Right kidney (tissue), 1 donor: Measurements from ENCODE around the gene PRKCA.
"Not testable (repeated sequence)": the region's sequence is repeated elsewhere in the genome, so short reads cannot be mapped to it uniquely, and the experiment has no call there.

ENCODE experiments used
- DNase-seq: peaks from one replicate; pipeline ENCODE4 v3.0.0-alpha.2; 2016

PRKCA gene

DNA sequence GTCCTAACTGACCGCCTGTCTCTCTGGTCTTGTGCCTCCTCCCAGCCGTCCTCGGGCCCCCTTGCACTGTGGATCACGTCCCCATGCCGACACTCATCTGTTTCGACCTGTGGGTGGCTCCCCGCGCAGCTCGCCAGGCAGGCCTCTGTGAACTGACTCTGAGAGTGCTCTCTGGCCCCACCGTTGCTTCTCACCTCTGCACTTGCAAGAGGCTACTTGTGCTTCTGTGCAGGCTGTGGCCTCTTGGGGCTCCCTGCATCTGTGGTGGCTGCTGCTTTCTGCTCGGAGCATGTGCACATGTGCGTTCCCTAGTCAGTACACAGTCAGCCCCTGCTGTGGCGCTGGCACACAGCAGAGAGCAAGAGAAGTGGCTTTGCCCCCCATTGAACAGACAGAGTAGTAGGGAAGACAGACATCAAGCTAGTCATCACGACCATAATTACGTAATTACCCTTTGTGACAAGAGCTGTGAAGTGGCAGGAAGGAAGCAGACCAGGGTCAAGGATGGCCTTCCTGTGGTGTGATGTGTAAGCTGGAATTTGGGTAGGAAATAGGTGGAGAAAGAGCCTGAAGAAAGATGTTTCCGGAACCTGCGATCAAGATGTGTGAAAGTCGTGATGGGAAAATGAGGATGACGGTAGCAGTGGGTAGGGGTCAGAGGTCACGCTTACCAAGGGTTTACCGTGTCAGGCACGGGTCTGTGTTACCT lies 276.5 kb downstream of the PRKCA start:
- no peak for DNase-seq

DNA sequence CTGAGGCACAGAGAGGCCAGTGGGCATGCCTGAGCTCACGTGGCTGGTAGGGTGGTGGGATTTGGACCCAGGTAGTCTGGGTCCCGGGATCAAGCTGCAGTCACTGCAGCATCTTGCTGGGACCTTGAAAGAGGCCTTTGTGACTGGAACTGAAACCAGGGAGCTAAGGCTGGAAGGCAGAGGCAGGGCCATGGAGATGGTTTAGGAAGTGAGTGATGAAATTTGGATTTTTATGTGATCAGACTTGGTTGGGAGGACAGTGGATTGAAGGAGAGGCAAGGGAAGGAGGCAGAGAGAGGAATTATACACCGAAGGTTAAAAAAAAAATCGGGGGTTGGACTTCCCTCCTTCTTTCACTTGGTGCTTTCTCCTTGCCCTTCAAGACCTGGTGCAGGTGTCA lies 277.1 kb downstream of the PRKCA start:
- no peak for DNase-seq

DNA sequence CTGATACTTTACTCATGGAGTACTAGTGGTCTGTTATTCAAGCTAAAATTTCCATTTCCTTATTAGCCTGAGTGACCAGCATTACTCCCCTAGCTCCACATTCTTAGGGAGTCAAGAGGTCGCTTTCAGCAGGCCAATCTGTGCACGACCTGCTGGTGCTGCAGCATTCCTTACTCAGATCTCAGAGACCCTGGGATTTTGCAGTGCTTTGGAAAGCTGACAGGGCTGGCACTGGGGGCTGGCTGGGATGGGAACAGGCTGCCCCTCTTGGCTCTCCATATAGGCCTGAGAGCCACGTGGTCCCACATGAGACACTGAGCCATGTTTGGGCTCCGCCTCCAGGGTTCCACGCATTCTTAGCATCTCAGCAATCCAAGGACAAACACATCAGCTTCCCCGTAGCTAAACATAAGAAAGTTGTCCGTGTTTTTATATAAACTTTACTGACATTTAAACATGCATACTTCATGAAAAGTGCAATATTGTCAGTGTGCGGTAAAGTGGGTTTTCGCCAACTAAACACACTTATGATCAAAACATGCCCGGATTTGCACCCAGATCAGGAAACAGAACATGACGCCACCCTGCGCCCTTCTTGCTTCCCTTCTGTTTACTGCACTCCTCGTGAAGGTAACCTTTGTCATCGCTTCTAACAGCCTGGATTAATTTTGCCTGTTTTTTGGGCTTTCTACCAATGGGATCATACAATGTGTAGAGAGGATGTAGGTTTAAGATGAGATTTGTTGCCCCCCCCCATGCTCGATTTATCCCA lies 278.0 kb downstream of the PRKCA start:
- DNase-seq = peak; percentile 62

DNA sequence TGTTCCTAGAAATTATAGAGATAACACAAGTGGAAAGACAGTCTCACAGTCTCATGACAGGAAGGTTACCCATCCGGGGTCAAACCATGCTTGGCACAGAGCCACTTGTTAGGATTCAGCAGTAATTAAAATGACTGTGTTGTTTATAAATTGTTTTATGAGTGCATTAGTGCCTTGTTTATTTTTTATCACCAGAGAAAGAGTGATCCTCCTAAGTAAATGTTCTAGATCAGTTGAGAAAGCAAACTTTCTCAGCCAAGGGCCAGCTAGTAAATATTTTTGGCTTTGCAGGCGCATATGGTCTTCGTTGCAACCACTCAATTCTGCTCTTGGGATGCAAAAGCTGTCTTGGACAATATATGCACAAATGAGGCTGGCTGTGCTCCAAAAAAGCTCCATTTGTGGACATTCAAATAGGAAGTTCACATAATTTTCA lies 278.6 kb downstream of the PRKCA start:
- peak; percentile 31 for DNase-seq

DNA sequence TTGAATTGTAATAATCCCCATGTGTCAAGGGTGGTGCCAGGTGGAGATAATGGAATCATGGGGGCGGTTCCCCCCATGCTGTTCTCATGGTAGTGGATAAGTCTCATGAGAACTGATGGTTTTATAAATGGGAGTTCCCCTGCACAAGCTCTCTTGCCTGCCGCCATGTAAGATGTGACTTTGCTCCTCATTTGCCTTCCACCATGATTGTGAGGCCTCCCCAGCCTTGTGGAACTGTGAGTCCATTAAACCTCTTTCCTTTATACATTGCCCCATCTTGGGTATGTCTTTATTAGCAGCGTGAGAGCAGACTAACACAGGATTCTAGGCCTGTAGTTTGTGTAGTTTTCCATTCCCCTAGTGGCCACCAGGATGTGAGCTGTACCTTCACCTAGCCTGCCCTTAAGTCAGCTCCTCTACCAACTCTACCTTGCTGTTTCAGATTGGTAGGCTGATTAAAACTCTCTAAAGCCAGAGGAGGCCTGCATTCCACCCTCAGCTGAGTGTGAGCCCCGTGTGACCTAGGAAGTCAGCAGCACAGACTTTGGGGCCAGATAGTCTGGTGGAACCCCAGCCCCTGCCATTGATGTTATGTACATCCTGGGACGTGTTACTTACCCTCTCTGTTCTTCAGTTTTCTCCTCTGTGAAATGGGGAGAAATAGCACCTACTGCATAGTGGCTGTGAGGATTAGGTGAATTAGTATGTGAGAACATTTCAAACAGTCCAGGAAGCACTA lies 280.1 kb downstream of the PRKCA start:
- no peak for DNase-seq

DNA sequence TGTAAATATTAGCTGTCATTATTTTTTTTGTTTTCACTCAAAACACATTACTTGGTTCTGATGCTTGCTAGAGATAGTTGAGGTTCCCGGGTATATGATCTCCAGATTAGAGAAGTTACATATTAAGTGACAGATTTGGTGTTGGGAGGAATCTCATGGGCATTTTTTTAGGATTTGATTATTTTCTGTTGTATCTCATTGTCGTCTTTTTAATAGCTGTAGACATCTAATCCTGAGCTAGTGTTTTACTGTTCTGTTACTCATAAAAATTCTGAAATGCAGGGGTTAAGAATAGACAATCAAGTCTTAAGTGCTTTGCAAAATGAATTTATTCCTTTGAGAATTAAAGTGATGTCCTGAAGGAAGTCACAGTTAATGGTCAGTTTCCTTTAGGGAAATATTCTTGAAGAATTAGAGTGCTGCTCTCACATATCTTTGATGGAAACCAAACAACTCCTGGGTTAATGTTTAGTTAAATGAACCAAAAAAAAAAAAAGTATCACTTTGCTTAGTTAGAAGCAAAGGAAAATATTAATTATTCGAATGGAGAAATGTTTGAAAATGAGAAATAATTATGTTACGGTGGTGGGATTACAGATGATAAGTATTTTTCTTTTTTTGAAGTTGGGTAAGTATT lies 280.8 kb downstream of the PRKCA start:
- no peak for DNase-seq

DNA sequence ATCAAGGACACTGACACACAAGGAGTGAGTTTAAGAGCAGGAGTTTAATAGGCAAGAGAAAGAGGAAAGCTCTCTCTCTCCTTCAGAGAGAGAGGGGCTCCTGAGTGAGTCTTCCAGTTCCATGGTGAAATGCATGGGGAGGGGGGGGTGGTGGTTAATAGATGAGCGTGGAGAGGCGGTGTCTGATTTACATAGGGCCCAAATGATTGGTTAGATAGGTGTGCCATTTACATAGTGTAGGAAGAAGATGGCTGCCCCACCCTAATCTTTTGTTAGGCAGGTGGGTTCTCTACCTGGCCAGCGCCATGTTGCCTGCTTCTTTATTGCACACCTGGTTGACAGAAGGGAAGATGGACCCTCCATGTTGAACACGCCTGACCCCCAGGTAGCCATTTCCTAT lies 282.5 kb downstream of the PRKCA start:
- DNase-seq = no peak

DNA sequence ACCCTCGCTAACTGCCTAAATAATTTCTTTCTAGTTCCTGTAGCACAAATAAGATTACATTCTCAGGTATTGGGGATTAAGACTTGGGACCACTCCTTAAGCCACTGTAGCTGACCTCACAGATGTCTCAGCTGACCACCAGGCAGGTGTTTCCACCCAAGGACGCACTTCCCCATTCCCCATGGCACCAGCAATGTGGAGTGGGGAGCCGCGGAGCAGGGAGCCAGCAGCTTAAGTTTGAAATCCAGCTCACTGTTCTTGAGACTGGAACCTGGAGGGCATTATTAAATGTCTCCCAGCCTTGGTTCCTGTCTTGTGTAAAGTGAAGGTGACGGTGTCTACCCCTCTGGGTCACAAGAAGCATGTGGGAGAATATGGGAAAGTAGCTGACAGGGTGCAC lies 283.1 kb downstream of the PRKCA start:
- DNase-seq = no peak

DNA sequence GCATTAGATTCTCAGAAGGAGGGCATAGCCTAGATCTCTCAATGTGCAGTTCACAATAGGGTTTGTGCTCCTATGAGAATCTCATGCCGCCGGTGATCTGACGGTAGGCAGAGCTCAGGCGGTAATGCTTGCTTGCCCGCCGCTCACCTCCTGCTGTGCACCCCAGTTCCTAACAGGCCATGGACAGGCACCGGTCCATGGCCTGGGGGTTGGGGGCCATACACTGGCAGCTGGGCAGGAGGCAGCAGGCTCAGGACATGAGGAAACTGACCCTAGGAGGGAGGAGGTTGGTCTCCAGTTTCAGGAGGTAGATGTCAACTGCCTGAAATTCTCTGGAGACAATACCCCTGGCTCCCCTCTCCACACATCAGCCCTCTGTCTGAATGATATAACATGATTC lies 287.5 kb downstream of the PRKCA start:
- DNase-seq = no peak

DNA sequence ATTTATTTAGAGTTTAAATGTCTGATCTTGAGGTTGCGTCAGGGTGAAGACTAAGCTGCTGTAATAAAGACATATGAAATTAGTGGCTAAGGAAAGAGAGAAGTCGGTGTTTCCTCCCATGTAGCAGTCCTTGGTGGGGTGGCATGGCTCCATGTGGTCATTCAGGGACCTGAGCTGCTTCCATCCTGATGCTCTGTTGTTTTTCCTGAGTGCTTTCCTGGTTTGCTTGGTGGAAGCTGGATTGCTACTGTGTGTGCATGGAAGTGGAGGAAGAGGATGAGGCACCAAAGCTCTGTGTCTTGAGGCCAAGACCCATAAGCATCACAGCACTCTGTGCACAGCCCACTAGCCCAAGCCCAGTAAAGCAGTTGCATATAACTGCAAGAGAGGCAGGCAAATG lies 290.7 kb downstream of the PRKCA start:
- DNase-seq = no peak

DNA sequence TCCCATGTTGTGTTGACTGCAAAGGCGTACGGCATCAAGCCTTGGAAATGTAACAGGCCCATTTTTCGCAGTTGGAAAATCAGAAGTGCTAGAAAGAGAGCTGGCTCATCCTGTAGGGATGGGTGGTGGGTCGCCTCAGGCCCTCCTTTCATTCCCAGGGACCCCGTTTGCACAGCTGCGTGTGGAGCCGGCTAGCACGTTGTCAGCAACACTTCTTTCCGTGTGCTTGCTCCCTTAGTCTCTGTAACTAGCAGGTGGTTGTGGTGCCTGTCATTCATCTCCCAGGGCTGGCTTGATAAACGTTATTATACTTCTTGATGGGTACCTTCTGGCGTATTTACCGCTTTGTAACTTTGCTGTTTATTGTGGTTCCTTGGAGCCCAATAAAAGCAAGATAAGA lies 293.5 kb downstream of the PRKCA start:
- no peak for DNase-seq

DNA sequence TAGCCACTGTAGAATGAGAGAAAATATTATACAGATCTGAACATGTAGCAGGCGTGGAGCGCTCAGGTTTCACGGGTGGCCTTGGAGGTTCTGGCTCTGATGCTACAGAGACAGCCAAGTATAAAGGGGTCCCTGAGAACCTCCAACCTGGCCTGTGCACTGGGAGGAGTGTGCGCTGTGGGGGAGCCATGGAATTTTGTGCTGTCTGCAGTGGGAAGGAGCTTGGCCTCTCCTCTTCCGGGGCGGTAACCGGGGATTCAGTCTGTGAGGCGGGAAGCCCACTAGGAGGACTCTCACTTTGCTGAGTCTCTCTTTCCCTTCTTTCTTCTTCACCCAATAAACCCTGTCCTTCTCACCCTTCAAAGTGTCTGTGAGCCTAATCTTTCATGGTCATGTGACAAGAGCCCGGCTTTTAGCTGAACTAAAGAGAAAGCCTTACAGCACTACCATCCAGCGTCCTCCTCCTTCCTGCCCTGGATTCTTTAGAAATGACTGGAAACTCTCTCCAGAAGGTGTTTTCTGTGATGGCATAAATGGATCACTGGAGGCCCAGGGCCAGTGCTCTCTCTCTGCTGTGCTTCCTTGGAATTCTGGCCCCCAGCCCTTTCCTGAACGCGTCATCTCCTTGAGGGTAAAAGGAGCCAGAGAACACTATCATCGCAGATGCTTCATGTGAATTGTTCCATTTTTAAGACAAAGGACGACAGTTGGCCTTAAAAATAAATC lies 300.4 kb downstream of the PRKCA start:
- DNase-seq = no peak

DNA sequence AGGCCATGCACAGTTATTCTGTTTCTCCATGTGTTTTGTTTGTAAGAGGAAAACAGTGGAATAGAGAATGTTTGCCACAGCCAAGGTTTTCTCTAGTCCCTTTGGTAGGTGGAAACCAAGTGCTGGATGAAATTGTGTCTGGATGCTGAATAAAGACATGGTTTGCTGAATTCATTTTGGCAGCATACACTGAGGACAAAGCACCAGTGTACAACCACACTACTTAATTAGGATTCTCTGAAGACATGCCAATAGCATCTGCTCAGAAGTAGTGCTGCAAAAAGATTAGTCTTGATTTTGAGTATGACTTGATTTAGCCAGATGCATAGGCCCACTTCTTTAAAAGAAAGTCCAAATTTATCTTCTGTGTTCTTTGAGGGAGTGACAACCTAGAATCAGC lies 302.0 kb downstream of the PRKCA start:
- no peak for DNase-seq

DNA sequence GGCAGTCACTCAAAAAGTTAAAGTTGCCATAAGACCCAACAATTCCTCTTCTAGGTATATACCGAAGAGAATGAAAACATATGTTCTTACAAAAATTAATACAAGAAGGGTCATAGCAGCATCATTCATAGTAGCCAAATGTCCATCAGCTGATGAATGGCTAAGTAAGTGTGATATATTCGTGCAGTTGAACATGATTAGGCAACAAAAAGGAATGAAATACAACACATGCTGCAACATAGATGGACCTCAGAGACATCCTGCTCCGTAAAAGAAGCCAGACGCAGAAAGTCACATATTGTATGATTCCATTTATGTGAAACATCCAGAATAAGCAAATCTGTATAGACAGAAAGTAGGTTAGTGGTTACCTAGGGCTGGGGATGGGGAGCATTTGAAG lies 303.1 kb downstream of the PRKCA start:
- DNase-seq = no peak

DNA sequence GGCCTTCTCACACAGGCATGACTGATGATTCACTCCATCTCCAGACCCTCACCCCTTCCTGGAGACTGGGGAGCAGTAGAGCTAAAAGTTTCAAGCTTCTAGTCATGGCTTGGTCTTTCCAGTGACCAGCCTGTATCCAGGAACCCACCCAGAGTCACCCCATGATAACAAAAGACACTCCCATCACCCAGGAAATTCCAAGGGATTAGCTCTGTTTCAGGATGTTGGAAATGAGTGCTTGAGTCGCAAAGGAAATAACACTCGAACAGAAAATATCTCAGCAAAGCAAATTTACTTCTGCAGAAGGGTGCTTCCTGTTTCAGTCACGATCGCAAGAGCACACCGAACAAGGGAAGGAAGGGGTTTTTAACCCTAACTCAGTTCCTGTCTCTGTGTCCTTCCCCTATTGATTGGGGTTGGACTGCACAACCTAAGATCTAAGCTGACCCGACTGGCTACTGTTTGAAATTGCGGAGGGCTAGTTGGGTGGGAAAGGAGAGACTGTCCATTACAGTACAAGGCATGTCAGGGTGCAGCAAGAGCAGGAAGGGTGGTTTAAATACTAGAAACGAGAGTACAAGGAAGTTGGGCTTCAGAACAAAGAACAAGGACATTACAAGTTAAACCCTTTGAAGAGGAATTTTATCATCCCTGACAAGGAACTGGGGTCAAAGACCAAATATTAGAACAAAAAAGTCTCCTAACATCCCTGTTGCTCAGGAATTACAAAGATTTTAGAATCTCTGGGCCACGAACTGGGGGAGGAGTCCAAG lies 308.1 kb downstream of the PRKCA start:
- DNase-seq = no peak

DNA sequence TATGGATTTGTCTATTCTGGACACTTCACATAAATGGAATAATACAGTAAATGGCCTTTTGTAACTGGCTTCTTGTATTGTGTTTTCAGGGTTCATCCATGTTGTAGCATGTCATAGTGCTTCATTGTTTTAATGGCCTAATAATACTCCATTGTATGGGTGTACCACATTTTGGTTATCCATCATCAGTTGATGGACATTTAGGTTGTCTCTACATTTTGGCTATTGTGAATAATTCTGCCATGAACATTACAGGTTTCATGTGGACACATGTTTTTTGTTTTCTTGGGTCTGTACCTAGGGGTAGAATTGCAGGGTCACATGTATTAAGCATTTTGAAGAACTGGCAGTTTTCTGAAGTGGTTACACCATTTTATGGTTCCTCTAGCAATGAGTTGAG lies 309.0 kb downstream of the PRKCA start:
- DNase-seq = no peak

DNA sequence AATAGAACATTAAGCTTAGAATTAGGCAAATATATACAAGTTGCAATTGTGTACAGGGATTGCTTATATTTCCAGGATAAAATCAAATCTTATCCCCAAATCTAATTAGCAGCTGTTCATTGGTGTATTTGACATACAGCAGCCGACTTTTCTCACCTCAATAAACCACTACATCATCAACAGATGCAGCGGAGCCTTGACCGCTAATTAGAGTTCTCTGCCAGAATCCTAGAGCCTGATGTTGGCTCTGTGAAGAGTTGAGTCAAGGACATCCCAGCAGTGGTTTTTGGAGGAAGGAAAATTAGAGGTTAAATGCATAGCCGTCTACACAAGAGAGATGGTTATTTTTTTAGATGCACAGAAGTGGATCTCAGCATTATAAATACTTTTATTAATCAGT lies 310.6 kb downstream of the PRKCA start:
- DNase-seq = no peak

DNA sequence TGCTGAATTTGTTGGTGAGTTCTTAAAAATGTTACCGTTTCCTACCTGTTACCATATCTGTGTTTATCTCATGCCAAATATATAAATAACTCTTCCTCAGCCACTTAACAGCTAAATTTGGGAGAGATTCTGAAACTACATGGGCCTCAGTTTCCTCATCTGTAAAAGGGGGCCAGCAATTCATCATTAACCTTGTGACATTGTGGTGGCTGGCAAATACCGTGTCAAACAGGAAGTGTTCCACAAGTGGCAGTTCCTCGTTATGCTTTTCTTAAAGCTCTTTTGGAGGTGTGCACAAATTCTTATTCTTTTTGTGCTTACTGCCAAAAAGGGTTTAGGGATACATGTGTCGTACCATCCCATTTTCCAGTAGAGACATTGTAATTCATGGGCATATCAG lies 312.1 kb downstream of the PRKCA start:
- DNase-seq = no peak

DNA sequence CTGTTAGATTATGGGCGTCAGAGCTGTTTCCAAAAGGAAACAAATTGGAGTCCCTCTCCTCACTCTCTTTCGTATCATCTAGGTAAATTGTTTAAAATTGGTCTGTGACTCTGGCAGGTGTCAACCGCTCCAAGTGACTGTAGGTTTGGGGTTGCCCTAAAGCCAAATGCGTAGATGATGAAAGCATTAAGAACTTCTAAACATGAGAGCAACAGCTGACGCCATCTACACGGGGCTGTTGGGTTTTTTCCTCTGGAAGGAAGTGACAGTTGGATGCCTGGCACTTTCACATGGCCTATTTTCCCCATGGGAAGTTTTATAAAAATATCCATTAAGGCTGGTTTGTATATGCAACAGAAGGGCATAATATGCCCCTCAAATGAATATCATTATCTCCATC lies 316.8 kb downstream of the PRKCA start:
- no peak for DNase-seq

DNA sequence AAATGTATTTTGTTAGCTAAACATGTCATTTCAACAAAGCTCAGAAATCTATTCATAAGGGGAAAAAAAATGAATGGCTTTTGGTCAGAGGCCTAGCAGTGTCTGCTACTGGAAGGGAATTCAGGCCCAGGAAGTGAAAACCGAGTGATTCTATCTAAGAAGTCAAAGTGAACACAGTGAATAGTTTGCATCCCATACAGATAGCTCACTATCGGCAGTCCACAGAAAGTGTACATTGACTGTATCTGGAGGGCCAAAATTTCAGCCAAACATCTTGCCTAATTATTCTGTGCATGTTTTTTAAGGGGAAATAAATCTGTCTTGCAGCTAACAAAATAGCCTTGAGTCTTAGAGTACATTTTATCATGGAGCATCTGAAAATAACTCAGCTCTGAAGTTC lies 318.1 kb downstream of the PRKCA start:
- DNase-seq = no peak

DNA sequence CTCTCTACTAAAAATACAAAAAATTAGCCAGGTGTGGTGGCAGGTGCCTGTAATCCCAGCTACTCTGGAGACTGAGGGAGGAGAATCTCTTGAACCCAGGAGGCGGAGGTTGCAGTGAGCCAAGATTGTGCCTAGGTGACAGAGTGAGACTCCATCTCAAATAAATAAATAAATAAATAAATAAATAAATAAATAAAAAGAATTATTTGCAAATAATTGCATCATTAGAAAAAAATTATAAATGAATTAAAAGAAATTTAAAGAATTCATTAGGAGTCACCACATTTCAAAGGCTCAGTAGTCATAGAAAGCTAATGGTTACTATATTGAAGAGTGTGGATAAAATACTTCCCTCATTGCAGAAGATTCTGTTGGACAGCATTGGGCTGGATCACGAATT lies 322.2 kb downstream of the PRKCA start:
- not testable (repeated sequence) for DNase-seq
